DMS153 (cell line): Measurements from ENCODE around the gene ZKSCAN2.

ENCODE experiments used
- DNase-seq: peaks from one replicate; lab custom pipeline; 2025; lab: John Stamatoyannopoulos, UW

ZKSCAN2 gene

DNA sequence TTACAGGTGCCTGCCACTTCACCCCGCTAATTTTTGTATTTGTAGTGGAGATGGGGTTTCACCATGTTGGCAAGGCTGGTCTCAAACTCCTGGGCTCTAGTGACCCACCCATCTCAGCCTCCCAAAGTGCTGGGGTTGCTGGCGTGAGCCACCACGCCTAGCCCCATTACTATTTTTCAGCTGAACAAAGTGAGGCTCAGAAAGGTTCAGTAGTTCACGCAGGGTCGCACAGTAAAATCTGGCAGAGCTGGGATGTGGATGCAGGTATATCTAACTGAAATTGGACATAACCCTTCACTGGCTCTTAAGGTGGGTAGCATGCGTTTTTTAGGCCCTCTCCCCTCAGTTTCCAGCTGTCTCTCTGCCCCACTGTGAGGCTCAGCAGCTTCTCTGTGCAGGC is 33.7 kb downstream of the ZKSCAN2 start:
- DNase-seq = no peak

DNA sequence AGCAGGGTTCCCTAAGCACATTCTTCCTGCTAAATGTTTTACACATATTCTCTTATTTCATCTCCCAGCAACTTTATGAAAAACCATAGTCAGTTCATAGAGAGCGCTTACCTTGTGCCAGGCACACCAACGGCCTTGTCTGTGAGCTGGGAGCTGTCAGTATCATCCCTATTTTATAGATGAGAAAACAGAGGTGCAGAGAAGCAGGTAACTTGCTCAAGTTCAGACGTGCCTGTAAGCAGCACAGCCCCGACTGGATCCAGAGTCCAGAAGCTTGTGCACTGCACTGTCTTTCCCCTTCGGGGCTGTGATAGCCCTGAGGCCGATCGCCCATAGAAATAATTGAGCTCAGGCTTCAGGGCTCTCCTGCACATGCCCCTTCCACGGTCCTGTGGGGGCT is 34.7 kb downstream of the ZKSCAN2 start:
- no peak for DNase-seq

DNA sequence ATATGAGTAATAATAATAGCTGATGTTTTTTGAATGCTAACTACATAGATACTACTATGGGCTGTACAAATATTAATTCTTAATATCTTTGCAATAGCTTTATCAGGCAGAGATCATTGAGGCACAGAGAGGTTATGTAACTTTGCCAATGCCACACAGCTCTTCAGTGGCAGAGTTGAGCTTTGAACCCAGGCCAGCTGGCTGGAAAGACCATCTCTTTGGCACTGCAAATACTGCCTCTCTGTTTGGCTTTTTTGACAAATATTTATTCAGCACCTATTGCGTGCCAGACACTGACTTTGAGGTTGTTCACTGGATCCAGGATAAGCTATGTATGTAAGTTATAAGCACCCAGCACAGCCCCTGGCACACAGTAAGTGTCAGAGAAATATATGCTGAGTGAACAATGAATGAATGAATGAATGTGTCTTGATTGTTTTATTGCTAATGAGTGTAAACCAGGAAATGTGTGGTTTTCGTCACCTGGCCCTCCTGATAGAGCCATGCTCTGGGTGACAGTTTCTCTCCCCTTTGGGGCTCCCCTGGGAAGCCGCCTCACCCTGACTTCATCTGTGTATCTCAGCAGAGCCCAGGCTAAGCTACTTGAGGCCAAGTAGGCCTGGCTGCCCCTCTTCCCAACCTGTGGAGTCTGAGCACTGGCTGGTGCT is 38.4 kb downstream of the ZKSCAN2 start:
- DNase-seq = no peak

DNA sequence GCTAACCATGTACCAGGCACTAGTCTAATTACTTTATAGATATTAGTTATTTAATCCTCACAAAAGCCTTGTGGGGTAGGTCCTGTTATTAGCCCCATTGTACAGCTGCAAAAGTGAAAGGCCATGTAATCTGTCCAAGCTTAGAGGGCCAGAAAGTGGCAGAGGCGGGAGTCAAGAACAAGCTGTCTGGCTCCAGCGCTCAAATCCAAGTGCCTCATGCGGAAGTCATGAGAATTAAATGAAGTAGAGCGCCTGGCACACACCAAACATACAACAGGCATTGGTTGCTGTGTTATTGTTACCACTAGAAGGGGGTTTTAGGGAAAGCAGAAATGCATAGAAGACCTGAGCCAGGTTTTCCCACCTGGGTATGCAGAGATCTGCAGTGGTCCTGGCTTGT is 39.7 kb downstream of the ZKSCAN2 start:
- DNase-seq = no peak

DNA sequence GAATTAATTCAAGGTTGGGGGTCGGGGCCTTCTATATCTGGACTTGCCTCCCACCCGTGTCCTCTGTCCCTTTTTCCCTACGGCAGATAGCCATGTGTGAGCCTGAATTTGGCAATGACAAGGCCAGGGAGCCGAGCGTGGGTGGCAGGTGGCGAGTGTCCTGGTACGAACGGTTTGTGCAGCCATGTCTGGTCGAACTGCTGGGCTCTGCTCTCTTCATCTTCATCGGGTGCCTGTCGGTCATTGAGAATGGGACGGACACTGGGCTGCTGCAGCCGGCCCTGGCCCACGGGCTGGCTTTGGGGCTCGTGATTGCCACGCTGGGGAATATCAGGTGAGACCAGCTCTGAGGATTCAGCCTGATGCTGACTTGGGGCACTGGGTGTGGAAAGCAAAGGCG is 40.5 kb downstream of the ZKSCAN2 start:
- no peak for DNase-seq

DNA sequence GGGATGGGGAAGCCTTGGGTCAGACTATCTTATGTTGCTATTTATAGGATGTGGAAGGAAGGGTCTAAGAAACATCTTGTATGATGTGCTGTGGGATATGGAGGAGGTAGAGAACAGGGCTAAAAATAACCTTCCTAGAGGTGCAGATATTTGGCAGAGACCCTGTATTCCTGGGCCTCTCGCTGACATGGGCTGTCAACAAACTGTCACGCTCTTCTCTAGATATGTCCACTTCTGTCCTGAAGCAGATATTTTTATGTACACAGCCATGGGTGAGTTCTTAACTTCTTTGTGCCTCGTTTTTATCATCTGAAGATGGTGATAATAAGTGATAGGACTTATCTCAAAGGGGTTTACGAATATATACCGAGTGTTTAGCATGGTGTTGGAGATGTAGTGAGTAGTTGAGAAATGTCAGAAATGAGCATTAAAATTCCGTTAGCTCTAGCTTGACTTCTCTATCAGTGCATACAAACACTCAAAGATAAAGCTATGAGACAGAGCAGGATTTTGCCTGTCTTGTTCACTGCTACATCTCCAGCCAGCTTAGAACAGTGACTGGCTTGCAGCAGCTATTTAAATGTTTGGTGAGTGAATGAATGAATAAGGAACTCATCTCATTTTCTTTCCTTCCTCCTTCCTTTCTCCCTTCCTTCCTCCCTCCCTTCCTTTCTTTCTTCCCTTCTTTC is 43.8 kb downstream of the ZKSCAN2 start:
- DNase-seq = no peak

DNA sequence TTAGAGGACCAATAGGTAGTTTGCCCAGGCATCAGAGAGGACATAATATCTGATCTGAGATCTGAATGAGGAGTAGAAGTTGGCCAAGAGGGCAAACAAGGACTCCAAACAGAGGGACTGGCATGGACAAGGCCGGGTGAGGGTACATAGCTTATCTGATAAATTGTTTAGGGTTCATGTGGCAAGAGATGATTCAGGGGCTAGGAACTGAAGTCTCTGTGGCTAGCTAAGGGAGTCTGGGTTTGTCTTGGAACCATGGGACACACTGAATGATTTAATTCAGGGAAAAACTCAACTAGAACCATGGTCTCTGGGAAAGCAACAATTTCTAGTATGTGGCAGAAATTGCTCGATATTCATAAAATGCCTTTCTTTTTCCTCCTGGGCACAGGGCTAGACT is 45.0 kb downstream of the ZKSCAN2 start:
- DNase-seq = no peak

DNA sequence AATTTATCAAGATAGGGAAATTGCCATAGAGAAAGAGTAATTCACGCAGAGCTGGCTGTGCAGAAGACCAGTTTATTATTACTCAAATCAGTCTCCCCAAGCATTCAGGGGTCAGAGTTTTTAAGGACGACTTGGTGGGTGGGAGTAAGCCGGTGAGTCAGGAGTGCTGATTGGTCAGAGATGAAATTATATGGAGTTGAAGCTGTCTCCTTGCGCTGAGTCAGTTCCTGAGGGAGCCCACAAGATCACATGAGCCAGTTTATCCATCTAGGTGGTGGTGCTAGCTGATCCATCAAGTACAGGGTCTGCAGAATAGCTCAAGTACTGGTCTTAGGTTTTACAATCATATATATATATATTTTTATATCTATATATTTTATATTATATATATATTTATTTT is 46.9 kb downstream of the ZKSCAN2 start:
- DNase-seq = no peak

DNA sequence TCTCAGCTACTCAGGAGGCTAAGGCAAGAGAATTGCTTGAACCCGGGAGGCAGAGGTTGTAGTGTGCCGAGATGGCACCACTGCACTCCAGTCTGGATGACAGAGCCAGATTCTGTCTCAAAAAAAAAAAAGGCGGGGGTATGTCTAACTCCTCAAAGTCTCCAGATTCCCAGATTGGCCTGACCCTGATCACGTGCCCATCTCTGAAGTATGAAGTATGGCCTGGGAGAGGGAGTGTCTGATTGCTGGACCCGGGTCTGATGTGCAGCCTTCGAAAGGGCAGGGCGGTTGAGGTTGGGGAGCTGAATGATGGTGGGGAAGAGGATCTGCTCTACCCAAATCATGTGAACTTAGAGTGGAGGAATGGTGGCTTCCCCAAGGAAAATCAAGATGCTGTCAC is 58.2 kb downstream of the ZKSCAN2 start:
- DNase-seq = no peak

DNA sequence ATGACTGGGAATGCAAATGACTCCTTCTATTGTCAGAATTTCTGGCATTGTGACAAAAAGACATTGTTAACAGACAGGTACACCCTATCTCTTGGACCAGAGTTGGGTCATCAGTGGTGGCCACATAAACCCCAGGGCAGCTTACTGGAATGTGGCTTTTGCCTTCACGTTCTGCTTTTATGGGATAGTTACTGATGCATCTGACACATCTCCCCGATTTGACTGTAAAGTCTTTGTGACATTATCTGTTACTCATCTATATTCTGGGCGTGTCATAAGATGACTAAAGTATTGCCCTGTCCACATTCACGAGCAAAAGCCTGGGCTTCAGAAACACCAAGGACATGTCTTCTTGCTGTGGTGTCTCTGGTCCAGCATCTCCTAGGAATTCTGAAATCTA is 59.6 kb downstream of the ZKSCAN2 start:
- no peak for DNase-seq

DNA sequence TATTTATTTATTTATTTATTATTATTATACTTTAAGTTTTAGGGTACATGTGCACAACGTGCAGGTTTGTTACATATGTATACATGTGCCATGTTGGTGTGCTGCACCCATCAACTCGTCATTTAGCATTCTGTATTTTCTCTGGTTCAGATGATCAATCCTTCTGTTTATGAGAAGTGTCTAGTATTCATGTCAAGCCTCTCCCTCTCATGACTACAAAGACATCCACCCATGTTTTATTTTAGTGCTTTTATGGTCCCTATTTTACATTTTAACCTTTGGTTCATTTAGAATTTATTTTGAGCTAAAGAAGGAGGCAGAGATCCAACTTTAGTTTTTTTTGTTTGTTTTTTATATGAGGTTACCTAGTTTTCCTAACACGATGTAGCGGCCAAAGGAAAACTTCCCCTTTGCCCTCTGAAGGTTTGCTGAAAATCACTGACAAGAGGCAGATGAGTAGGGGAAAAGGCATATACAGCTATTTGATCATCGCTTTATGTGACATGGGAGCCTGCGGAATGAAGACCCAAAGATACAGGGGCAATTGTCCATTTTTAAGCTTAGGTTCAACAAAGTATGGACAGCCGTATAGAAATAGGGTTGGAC is 63.3 kb downstream of the ZKSCAN2 start:
- DNase-seq = no peak

DNA sequence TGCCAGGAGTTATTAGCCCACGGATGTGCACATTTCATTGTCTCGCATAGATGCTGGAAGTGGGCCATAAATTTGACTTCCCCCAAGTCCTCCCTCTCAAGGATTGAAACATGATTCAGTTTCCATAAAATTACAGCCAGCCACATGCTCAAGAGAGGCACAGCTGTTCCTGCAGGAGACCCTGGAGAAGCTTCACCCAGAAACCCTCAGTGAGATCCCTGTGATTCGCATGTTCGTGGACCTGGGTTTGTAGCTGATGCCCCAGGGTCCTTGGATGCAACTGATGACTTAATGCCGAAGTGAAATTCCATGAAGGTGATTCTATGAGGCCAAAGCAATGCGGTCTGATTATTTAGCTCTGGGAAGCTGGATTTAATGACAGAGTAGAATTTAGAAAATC is 65.5 kb downstream of the ZKSCAN2 start:
- no peak for DNase-seq

DNA sequence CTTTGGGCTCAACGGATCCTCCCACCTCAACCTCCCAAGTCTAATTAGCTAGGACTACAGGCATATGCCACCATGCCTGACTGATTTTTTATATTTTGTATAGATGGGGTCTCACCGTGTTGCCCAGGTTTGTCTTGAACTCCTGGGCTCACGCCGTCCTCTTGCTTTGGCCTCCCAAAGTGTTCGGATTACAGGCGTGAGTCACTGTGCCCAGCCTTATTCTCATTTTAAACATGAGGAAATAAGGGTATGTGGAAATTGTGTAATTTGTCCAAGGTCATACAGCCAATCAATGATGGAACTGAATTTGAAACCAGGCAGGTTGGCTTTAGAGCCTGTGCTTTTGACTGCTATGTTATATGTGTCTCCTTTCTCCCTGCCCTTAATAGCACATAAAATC is 68.3 kb downstream of the ZKSCAN2 start:
- no peak for DNase-seq

DNA sequence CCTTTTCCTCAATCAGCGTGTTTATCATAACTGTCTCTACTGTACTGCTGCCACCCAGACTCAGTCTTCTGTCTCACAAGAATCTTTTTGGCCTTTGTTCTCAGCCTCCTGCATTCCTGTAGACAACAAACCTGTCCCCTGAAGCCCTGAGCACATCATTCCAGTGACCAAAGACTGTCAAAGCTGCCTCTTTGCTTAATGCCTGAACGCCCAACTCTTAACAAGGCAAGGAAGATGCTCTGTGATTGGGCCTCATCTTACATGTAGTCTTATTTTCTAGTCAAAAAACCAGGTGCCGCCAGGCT is 70.2 kb downstream of the ZKSCAN2 start:
- no peak for DNase-seq
